GM23338 (cell line): ENCODE data around the gene MEPE. TPM values are rescaled to one million over a fixed set of nuclear protein-coding genes. Genes with fewer than 3 reads are reported as not detected.

Experiments
- ATAC-seq: fragments of 200-7000 bp; cut with Tn5 transposase; 3 replicates; pipeline ENCODE4 v1.9.1; 2020
- DNase-seq: peaks from one replicate; pipeline ENCODE4 v3.0.0-alpha.2; 2015; ENCODE audit warnings: low spot score
- H2AFZ ChIP-seq: fragments of 200-600 bp; sonication (generic); 2 replicates; pipeline ENCODE4 v1.8.0; 2016; ENCODE audit warnings: antibody characterized with exemption, mild to moderate bottlenecking, moderate library complexity
- H3F3A ChIP-seq: fragments of 200-600 bp; sonication (generic); replicated peaks from 2 replicates; pipeline ENCODE4 v1.8.0; 2017; ENCODE audit warnings: antibody characterized with exemption, mixed run types, low read depth
- H3K27ac ChIP-seq: fragments of 200-600 bp; sonication (generic); 2 replicates; pipeline ENCODE4 v1.6.1; 2016; ENCODE audit warnings: low read depth
- H3K27me3 ChIP-seq: fragments of 200-600 bp; sonication (generic); 2 replicates; pipeline ENCODE4 v1.8.0; 2016; ENCODE audit warnings: mild to moderate bottlenecking, mixed run types, moderate library complexity; ENCODE audit not compliant: insufficient read depth
- H3K36me3 ChIP-seq: fragments of 200-600 bp; sonication (generic); 2 replicates; pipeline ENCODE4 v1.8.0; 2016; ENCODE audit warnings: mild to moderate bottlenecking; ENCODE audit not compliant: insufficient read depth
- H3K4me1 ChIP-seq: fragments of 200-600 bp; sonication (generic); 2 replicates; pipeline ENCODE4 v1.8.0; 2016; ENCODE audit warnings: mild to moderate bottlenecking, moderate library complexity; ENCODE audit not compliant: insufficient read depth
- H3K4me2 ChIP-seq: fragments of 200-600 bp; sonication (generic); 2 replicates; pipeline ENCODE4 v1.7.1; 2017; ENCODE audit warnings: mixed run types
- H3K4me3 ChIP-seq: fragments of 200-600 bp; sonication (generic); 2 replicates; pipeline ENCODE4 v1.6.1; 2016; ENCODE audit warnings: mixed run types
- H3K79me2 ChIP-seq: fragments of 200-600 bp; sonication (generic); replicated peaks from 2 replicates; pipeline ENCODE4 v1.8.0; 2017; ENCODE audit warnings: mild to moderate bottlenecking; ENCODE audit not compliant: insufficient read depth
- H3K9me2 ChIP-seq: fragments of 200-600 bp; sonication (generic); 2 replicates; pipeline ENCODE4 v1.8.0; 2017; ENCODE audit not compliant: insufficient read depth
- H4K20me1 ChIP-seq: fragments of 200-600 bp; sonication (generic); replicated peaks from 2 replicates; pipeline ENCODE4 v1.8.0; 2017; ENCODE audit warnings: mild to moderate bottlenecking; ENCODE audit not compliant: insufficient read depth
- H3K27ac Mint-ChIP-seq: 2 replicates; pipeline ENCODE4 v1.8.0; 2020; ENCODE audit warnings: inconsistent platforms, mild to moderate bottlenecking, moderate library complexity, mixed read lengths
- H3K27me3 Mint-ChIP-seq: 3 replicates; pipeline ENCODE4 v1.8.0; 2022; ENCODE audit warnings: low read depth, mild to moderate bottlenecking, moderate library complexity, mixed read lengths, inconsistent platforms; ENCODE audit not compliant: insufficient read depth, poor library complexity
- H3K36me3 Mint-ChIP-seq: 3 replicates; pipeline ENCODE4 v1.8.0; 2021; ENCODE audit warnings: low read depth, mild to moderate bottlenecking, inconsistent platforms, moderate library complexity, mixed read lengths
- H3K4me1 Mint-ChIP-seq: 3 replicates; pipeline ENCODE4 v1.8.0; 2020; ENCODE audit warnings: mild to moderate bottlenecking, inconsistent platforms, mixed read lengths
- H3K4me3 Mint-ChIP-seq: 3 replicates; pipeline ENCODE4 v1.8.0; 2021; ENCODE audit warnings: moderate library complexity, mild to moderate bottlenecking, inconsistent platforms, mixed read lengths
- H3K9me3 Mint-ChIP-seq: 3 replicates; pipeline ENCODE4 v1.8.0; 2020; ENCODE audit warnings: moderate library complexity, mild to moderate bottlenecking, inconsistent platforms, mixed read lengths
- CREB1 ChIP-seq: fragments of 250-450 bp; sonication (Bioruptor Pico); IDR thresholded peaks from 2 replicates; pipeline ENCODE4 v1.5.0; 2020; ENCODE audit warnings: low read depth, mild to moderate bottlenecking, moderate library complexity
- EZH2phosphoT487 ChIP-seq: fragments of 200-600 bp; sonication (generic); IDR thresholded peaks from one replicate; pipeline ENCODE4 v1.8.1; 2018; ENCODE audit warnings: antibody characterized with exemption; ENCODE audit not compliant: unreplicated experiment
- ZNF331 ChIP-seq: fragments of 250-450 bp; sonication (Bioruptor Pico); IDR thresholded peaks from 2 replicates; pipeline ENCODE4 v1.5.0; 2020; ENCODE audit warnings: low read depth, mild to moderate bottlenecking, moderate library complexity
- polyA plus RNA-seq: library from polyadenylated mRNA; unstranded; fragments of >200 nt; fragmentation: Nextera tagmentation; extraction: Ambion mirVana; gene quantifications from 2 replicates; pipeline ENCODE4 v1.2.1, GENCODE V29; 2016
- total RNA-seq: library from RNA; depleted of rRNA; stranded (reverse); fragments of >200 nt; shearing (Covaris generic); gene quantifications from 2 replicates; pipeline ENCODE4 v1.2.3, GENCODE V29; 2014
- TF ChIP-seq, protein P1 (sequence below): fragments of 250-450 bp; sonication (Bioruptor Pico); IDR thresholded peaks from 2 replicates; pipeline ENCODE4 v1.5.0; 2020; ENCODE audit warnings: mild to moderate bottlenecking, moderate library complexity
- TF ChIP-seq, protein P2 (sequence below): IDR thresholded peaks from one replicate; pipeline ENCODE4 v1.6.1; 2018; ENCODE audit warnings: antibody characterized with exemption; ENCODE audit not compliant: unreplicated experiment

Gene MEPE
- total and polyA plus RNA-seq, 2 experiments from 2014 or later = not detected

DNA sequence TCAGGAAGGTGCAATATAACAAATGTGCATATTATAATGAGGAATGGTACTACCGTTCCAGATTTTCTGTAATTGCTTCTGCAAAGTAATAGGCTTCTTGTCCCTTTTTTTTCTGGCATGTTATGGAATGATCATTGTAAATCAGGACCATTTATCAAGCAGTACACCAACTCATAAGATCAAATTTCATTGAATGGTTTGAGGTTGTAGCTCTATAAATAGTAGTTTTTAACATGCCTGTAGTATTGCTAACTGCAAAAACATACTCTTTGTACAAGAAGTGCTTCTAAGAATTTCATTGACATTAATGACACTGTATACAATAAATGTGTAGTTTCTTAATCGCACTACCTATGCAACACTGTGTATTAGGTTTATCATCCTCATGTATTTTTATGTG is 20.8 kb upstream of the MEPE start:
- Histone ChIP-seq H3F3A (no peaks in the 10 kb centered on the region), H3K4me3 (no peak overlapping the region), H3K27me3 (no peaks in the 10 kb centered on the region), H3K36me3 (no peaks in the 10 kb centered on the region), H3K27ac (no peak overlapping the region), H2AFZ (no peak overlapping the region), H4K20me1 (no peaks in the 10 kb centered on the region), H3K4me1 (peaks cover 5% of the 10 kb centered on the region; the same call in 1 of the 2 replicates), H3K79me2 (no peaks in the 10 kb centered on the region), H3K9me2 (no peaks in the 10 kb centered on the region), H3K4me2 (no peak overlapping the region)
- Mint-ChIP-seq H3K4me3 (no peak overlapping the region), H3K27me3 (peaks cover 2% of the 10 kb centered on the region), H3K27ac (no peak overlapping the region), H3K4me1 (no peaks in the 10 kb centered on the region), H3K36me3 (no peaks in the 10 kb centered on the region), H3K9me3 (no peaks in the 10 kb centered on the region; the same call in 2 of the 3 replicates)
- DNase-seq = no peak
- ATAC-seq = no peak
- TF ChIP-seq, protein P1, sequence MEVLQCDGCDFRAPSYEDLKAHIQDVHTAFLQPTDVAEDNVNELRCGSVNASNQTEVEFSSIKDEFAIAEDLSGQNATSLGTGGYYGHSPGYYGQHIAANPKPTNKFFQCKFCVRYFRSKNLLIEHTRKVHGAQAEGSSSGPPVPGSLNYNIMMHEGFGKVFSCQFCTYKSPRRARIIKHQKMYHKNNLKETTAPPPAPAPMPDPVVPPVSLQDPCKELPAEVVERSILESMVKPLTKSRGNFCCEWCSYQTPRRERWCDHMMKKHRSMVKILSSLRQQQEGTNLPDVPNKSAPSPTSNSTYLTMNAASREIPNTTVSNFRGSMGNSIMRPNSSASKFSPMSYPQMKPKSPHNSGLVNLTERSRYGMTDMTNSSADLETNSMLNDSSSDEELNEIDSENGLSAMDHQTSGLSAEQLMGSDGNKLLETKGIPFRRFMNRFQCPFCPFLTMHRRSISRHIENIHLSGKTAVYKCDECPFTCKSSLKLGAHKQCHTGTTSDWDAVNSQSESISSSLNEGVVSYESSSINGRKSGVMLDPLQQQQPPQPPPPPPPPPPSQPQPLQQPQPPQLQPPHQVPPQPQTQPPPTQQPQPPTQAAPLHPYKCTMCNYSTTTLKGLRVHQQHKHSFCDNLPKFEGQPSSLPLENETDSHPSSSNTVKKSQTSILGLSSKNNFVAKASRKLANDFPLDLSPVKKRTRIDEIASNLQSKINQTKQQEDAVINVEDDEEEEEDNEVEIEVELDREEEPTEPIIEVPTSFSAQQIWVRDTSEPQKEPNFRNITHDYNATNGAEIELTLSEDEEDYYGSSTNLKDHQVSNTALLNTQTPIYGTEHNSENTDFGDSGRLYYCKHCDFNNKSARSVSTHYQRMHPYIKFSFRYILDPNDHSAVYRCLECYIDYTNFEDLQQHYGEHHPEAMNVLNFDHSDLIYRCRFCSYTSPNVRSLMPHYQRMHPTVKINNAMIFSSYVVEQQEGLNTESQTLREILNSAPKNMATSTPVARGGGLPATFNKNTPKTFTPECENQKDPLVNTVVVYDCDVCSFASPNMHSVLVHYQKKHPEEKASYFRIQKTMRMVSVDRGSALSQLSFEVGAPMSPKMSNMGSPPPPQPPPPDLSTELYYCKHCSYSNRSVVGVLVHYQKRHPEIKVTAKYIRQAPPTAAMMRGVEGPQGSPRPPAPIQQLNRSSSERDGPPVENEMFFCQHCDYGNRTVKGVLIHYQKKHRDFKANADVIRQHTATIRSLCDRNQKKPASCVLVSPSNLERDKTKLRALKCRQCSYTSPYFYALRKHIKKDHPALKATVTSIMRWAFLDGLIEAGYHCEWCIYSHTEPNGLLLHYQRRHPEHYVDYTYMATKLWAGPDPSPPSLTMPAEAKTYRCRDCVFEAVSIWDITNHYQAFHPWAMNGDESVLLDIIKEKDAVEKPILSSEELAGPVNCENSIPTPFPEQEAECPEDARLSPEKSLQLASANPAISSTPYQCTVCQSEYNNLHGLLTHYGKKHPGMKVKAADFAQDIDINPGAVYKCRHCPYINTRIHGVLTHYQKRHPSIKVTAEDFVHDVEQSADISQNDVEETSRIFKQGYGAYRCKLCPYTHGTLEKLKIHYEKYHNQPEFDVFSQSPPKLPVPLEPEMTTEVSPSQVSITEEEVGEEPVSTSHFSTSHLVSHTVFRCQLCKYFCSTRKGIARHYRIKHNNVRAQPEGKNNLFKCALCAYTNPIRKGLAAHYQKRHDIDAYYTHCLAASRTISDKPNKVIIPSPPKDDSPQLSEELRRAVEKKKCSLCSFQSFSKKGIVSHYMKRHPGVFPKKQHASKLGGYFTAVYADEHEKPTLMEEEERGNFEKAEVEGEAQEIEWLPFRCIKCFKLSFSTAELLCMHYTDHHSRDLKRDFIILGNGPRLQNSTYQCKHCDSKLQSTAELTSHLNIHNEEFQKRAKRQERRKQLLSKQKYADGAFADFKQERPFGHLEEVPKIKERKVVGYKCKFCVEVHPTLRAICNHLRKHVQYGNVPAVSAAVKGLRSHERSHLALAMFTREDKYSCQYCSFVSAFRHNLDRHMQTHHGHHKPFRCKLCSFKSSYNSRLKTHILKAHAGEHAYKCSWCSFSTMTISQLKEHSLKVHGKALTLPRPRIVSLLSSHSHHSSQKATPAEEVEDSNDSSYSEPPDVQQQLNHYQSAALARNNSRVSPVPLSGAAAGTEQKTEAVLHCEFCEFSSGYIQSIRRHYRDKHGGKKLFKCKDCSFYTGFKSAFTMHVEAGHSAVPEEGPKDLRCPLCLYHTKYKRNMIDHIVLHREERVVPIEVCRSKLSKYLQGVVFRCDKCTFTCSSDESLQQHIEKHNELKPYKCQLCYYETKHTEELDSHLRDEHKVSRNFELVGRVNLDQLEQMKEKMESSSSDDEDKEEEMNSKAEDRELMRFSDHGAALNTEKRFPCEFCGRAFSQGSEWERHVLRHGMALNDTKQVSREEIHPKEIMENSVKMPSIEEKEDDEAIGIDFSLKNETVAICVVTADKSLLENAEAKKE (CRISPR knock-in tag) = no peak
- no peak for TF ChIP-seq EZH2phosphoT487
- TF ChIP-seq CREB1 = no peak
- TF ChIP-seq ZNF331 (CRISPR knock-in tag) = no peak
- TF ChIP-seq, protein P2, sequence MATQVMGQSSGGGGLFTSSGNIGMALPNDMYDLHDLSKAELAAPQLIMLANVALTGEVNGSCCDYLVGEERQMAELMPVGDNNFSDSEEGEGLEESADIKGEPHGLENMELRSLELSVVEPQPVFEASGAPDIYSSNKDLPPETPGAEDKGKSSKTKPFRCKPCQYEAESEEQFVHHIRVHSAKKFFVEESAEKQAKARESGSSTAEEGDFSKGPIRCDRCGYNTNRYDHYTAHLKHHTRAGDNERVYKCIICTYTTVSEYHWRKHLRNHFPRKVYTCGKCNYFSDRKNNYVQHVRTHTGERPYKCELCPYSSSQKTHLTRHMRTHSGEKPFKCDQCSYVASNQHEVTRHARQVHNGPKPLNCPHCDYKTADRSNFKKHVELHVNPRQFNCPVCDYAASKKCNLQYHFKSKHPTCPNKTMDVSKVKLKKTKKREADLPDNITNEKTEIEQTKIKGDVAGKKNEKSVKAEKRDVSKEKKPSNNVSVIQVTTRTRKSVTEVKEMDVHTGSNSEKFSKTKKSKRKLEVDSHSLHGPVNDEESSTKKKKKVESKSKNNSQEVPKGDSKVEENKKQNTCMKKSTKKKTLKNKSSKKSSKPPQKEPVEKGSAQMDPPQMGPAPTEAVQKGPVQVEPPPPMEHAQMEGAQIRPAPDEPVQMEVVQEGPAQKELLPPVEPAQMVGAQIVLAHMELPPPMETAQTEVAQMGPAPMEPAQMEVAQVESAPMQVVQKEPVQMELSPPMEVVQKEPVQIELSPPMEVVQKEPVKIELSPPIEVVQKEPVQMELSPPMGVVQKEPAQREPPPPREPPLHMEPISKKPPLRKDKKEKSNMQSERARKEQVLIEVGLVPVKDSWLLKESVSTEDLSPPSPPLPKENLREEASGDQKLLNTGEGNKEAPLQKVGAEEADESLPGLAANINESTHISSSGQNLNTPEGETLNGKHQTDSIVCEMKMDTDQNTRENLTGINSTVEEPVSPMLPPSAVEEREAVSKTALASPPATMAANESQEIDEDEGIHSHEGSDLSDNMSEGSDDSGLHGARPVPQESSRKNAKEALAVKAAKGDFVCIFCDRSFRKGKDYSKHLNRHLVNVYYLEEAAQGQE = no peak
